ENCODE measurements around the gene C4B.
"Not testable (repeated sequence)": the region's sequence is repeated elsewhere in the genome, so short reads cannot be mapped to it uniquely, and the experiment has no call there.

Gene C4B

DNA sequence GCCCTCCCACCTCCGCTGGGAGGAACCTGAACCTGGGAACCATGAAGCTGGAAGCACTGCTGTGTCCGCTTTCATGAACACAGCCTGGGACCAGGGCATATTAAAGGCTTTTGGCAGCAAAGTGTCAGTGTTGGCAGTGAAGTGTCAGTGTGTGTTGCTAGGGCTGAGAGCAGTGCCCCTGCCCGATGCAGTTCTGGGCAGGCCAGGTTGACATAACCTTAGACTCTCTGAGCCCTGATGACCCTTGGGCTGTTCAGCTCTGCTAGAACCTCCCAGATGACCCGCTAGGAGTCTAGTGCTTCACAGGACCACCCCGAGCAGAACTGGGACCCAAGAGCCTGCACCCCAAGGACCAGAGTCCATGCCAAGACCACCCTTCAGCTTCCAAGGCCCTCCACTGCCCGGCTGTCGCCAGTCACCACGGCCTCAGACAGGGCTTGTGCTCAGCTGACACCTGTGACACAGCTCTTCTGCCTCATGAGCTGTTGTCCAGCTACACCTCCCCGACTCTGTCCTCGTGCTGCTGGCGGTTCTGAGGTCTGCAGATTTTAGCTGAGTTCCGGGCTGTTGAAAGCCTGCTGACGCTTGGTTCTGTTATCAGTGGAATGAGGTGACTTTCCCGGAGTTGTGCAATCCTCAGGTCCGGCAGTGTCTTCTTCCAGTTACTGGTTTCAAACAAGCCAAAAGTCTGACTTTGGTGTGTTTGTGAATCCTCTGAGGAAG, 11.9 kb upstream of the C4B start:
- CTCF ChIA-PET; DNase-seq (ENCODE audit: extremely low spot score); POLR2A ChIA-PET: not testable (repeated sequence)

DNA sequence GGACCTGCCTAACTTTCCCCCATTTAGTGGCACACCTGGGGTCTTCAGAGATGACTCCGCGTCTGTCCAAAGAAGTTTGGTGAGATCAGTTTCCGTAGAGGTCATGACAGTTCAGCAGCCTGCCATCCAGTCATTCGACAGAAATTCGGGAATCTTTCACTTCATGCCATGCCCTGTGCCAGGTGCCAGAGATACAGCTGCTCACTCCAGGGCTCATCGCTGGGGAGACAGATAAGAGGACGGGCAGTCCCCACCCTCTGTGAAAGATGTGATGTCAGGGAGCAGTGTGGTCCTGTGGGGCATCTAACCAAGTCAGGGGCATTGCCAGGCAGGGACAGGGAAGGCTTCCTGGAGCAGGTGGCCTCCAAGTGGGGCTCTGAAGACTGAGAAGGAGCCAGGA, 11.3 kb upstream of the C4B start:
- DNase-seq (ENCODE audit: extremely low spot score); CTCF ChIA-PET; POLR2A ChIA-PET: not testable (repeated sequence)

DNA sequence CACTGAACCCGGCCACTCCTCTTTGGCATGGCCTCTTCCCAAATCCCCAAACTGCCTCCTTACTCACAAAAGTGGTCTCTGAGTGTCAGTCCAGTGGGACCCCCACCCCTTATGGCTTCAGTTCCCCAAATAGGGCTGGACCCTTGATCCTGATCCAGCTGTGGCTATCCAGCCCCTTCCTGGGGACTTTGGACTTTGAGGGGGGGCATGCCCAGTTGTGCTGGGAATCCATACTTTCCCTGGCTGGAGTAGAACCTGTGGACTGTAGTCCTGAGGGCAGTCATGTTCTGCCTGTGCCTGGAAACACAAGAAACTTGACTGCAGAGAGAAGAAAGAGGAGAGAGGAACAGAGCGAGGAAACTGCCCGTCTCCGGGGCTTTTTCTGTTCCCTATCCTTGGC, 10.2 kb upstream of the C4B start:
- POLR2A ChIA-PET; DNase-seq (ENCODE audit: extremely low spot score): not testable (repeated sequence)
- CTCF ChIA-PET, result interaction anchor here (1.1 kb wide), 1 partner anchor 52 kb away, joined by 3 read pairs; no protein-coding TSS in a partner anchor

DNA sequence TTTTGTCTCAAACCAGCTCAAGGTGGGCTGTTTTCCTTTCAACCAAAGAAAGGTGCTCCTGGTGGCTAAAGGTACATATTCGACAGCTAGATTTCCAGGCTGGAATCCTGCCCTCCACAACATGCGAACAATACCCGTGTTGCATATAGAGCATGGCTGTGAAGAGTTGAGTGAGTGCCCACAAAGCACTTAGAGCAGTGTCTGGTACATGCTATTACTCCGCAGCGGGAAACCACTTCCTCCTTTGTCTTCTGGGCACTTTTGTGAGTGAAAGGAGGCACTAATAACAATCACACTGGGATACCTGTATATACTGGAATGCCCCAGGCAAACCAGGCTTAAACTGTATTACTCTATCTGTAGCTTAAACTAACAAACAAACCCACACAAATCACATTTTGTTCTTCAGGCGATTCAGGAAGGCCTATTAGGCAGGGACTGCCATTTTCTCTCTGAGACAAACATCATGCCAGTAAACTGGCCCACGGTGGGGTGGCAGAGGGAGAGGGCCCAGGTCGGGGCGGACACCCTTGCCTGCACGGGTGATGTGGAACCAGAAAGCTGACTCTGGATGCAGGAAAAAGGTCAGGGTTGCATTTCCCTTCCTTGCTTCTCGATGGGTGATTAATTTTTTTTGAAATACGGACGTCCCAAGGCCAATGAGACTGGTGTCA, 9.6 kb upstream of the C4B start:
- CTCF ChIA-PET, result interaction anchor here (1.1 kb wide), 1 partner anchor 52 kb away, joined by 3 read pairs; no protein-coding TSS in a partner anchor
- DNase-seq (ENCODE audit: extremely low spot score); POLR2A ChIA-PET: not testable (repeated sequence)

DNA sequence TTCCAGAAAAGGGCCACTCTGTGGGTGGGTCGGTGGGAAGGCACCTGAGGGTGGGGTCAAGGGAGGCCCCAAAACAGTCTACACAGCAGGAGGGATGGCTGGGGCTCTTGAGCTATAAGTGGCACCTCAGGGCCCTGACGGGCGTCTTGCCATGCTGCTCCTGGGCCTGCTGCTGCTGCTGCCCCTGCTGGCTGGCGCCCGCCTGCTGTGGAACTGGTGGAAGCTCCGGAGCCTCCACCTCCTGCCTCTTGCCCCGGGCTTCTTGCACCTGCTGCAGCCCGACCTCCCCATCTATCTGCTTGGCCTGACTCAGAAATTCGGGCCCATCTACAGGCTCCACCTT, 9.1 kb upstream of the C4B start:
- DNase-seq (ENCODE audit: extremely low spot score); POLR2A ChIA-PET: not testable (repeated sequence)
- CTCF ChIA-PET, result interaction anchor here (1.1 kb wide), 1 partner anchor 53 kb away, joined by 3 read pairs; no protein-coding TSS in a partner anchor

DNA sequence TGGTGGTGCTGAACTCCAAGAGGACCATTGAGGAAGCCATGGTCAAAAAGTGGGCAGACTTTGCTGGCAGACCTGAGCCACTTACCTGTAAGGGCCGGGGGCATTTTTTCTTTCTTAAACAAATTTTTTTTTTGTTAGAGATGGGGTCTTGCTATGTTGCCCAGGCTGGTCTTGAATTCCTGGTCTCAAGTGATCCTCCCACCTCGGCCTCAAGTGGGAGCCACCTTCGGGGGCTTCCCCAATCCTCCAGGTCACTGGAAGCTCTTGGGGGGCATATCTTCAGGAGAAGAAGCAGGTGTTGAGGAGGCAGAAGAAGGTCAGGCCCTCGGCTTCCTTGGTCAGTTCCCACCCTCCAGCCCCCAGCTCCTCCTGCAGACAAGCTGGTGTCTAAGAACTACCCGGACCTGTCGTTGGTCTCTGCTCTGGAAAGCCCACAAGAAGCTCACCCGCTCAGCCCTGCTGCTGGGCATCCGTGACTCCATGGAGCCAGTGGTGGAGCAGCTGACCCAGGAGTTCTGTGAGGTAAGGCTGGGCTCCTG, 8.5 kb upstream of the C4B start:
- POLR2A ChIA-PET; DNase-seq (ENCODE audit: extremely low spot score): not testable (repeated sequence)
- CTCF ChIA-PET, result interaction anchor here (0.6 kb wide), 1 partner anchor 137 kb away, joined by 8 read pairs; no protein-coding TSS in a partner anchor

DNA sequence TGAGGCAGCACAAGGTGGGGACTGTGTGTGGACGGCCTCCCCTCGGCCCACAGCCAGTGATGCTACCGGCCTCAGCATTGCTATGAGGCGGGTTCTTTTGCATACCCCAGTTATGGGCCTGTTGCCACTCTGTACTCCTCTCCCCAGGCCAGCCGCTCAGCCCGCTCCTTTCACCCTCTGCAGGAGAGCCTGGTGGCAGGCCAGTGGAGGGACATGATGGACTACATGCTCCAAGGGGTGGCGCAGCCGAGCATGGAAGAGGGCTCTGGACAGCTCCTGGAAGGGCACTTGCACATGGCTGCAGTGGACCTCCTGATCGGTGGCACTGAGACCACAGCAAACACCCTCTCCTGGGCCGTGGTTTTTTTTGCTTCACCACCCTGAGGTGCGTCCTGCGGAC, 7.5 kb upstream of the C4B start:
- DNase-seq (ENCODE audit: extremely low spot score); POLR2A ChIA-PET: not testable (repeated sequence)
- CTCF ChIA-PET, result interaction anchor here (0.6 kb wide), 1 partner anchor 136 kb away, joined by 8 read pairs; no protein-coding TSS in a partner anchor

DNA sequence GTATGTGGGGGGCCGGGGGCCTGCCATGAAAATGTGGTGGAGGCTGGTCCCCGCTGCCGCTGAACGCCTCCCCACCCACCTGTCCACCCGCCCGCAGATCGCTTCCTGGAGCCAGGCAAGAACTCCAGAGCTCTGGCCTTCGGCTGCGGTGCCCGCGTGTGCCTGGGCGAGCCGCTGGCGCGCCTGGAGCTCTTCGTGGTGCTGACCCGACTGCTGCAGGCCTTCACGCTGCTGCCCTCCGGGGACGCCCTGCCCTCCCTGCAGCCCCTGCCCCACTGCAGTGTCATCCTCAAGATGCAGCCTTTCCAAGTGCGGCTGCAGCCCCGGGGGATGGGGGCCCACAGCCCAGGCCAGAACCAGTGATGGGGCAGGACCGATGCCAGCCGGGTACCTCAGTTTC, 6.6 kb upstream of the C4B start:
- DNase-seq (ENCODE audit: extremely low spot score); CTCF ChIA-PET; POLR2A ChIA-PET: not testable (repeated sequence)

DNA sequence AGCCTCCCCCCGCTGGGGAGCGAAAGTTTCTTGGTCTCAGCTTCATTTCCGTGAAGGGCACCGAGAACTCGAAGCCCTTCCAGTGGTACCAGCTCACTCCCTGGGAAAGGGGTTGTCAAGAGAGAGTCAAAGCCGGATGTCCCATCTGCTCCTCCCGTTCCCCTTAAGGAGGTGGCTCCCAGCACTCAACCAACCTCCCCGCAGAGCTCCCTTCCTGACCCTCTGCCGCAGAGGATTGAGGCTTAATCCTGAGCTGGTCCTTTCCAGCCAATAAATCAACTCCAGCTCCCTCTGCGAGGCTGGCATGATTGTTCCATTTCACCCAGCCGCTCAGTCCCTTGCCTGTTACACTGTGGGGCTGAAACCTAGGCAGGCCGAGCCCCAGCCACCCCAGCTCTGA, 6.0 kb upstream of the C4B start:
- POLR2A ChIA-PET; DNase-seq (ENCODE audit: extremely low spot score); CTCF ChIA-PET: not testable (repeated sequence)

DNA sequence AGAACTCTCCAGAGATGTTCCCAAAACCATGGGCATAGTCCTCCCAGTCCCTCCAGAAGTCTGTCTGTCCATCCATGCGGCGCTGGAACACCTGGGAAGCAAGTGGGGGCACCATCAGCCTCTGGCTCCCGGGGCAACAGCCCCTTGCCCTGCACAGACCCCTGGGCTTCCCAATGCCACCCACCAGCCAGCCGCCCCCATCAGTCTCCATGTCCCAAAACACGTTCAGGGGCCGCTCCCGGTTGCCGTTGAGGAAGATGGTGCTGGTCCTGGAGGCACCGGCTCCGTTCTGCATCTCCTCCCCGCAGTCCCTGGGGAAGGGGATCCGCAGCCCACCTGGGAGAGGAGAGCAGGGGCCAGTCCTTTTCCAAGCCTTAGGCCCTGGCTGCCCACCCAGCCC, 5.1 kb upstream of the C4B start:
- DNase-seq (ENCODE audit: extremely low spot score); POLR2A ChIA-PET; CTCF ChIA-PET: not testable (repeated sequence)

DNA sequence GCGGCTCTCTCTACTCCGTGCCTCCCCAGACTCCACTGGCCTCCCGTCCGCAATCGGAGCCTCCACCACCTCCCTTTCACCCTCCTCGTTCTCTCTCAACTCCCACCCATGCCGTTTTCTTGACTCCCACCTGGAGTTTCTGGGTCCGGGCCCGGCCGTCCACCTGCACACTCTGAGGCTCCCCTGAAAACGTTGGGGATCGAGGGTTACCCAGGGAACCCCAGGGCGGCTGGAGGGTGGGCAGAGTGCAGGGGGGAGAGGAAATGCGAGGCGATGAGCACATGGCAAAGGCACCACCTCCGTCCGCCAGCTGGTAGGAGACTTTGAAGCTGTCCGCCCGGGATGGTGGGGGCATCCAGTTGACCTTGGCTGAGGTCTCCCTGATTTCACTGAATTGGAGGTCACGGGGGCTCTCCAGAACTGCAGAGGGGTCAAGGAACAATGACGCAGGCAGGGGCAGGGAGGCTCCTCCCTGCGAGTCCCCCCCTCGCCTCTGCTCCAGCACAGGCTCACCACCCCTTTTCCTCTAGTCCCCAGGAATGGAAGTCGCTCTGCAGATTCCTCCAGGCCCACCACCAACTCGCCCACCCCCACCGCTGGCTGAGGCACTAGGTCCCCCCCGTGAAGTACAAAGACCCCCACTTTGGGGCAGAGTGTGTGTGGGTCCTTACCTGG, 3.6 kb upstream of the C4B start:
- CTCF ChIA-PET; DNase-seq (ENCODE audit: extremely low spot score); POLR2A ChIA-PET: not testable (repeated sequence)

DNA sequence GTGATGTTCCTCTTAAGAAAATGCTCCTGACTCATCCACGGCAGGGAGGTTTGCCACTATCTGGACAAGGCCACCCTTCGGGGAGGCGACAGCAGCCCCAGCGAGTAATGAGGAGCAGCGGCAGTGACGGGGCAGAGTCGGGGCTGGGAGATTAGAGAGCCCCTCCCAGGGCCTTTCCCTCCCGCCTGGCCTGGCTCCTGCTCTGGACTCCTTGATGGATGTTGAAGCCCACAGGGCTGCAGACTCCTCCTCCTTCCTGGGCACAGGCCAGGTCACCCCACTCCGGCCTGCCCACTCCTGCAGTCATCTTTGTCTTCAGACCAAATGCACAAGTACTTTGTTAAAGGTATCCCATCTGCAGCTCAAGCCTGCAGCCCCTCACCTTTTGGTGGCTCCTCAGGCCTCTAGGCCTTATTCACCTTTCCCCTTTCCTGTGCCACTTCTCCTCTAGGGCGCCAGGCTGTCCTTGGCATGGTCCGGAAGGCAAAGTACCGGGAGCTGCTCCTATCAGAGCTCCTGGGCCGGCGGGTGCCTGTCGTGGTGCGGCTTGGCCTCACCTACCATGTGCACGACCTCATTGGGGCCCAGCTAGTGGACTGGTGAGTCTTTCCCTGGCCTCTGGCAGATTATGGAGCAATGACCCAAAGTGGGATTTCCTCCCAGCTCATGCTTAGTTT, 1.5 kb upstream of the C4B start:
- DNase-seq (ENCODE audit: extremely low spot score); POLR2A ChIA-PET; CTCF ChIA-PET: not testable (repeated sequence)

DNA sequence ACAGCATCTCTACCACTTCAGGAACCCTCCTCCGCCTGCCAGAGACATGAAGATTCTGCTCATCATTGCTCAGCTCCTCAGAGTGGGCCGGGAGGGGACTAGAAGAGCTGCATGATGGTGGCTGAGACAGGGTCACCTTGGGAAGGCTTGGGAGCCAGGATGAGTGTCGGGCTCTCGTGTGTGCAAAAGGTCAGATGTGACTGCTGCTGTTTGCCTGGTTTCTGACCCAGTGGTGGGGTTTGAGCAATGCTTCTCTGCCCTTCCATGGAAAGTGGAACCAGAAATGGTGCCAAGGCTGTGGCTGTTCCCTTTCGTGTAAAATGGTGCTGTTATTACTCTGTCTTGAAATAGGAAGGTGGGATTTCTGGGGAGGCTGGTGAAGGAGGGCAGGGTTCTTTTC, 857 bp upstream of the C4B start:
- DNase-seq (ENCODE audit: extremely low spot score); CTCF ChIA-PET: not testable (repeated sequence)

DNA sequence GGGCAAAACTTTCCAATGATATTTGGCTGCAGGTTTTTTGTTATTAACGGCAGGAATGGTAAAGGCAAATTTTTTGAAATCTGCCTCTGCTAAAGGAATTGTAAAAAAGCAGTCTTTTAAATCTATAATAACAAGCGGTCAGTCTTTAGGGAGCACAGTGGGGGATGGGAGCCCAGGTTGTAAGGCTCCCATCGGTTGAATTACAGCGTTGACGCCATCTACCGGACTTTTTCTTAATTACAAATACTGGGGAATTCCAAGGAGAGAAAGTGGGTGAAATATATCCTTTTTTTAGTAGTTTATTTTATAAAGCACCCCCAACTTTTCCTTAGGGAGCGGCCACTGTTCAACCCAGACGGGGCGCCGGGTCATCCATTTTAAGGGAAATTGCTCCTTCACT, 7.5 kb downstream of the C4B start:
- POLR2A ChIA-PET; DNase-seq (ENCODE audit: extremely low spot score): not testable (repeated sequence)

More for the DNA sequence above, 857 bp upstream of the C4B start:
- POLR2A ChIA-PET, result not testable (repeated sequence)

DNA sequence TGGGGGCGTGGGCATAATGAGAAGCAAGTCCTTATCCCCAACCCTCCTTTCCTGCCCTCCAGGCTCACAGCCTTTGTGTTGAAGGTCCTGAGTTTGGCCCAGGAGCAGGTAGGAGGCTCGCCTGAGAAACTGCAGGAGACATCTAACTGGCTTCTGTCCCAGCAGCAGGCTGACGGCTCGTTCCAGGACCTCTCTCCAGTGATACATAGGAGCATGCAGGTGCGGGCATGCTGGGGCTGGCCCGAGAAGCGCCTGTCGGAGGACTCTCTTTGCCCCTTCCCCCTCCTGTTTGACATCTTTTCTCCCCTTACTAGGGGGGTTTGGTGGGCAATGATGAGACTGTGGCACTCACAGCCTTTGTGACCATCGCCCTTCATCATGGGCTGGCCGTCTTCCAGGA, 14.0 kb downstream of the C4B start:
- DNase-seq (ENCODE audit: extremely low spot score); POLR2A ChIA-PET; CTCF ChIA-PET: not testable (repeated sequence)

More for the DNA sequence above, 7.5 kb downstream of the C4B start:
- CTCF ChIA-PET, result not testable (repeated sequence)

DNA sequence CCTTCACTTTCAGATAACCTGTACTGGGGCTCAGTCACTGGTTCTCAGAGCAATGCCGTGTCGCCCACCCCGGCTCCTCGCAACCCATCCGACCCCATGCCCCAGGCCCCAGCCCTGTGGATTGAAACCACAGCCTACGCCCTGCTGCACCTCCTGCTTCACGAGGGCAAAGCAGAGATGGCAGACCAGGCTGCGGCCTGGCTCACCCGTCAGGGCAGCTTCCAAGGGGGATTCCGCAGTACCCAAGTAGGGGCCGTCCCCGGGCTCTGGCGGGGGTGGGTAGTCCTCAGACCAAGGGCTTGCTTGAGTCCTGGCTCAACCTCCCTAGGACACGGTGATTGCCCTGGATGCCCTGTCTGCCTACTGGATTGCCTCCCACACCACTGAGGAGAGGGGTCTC, 15.0 kb downstream of the C4B start:
- CTCF ChIA-PET; POLR2A ChIA-PET; DNase-seq (ENCODE audit: extremely low spot score): not testable (repeated sequence)

DNA sequence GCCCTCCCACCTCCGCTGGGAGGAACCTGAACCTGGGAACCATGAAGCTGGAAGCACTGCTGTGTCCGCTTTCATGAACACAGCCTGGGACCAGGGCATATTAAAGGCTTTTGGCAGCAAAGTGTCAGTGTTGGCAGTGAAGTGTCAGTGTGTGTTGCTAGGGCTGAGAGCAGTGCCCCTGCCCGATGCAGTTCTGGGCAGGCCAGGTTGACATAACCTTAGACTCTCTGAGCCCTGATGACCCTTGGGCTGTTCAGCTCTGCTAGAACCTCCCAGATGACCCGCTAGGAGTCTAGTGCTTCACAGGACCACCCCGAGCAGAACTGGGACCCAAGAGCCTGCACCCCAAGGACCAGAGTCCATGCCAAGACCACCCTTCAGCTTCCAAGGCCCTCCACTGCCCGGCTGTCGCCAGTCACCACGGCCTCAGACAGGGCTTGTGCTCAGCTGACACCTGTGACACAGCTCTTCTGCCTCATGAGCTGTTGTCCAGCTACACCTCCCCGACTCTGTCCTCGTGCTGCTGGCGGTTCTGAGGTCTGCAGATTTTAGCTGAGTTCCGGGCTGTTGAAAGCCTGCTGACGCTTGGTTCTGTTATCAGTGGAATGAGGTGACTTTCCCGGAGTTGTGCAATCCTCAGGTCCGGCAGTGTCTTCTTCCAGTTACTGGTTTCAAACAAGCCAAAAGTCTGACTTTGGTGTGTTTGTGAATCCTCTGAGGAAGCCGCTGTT, 20.9 kb downstream of the C4B start:
- CTCF ChIA-PET; DNase-seq (ENCODE audit: extremely low spot score); POLR2A ChIA-PET: not testable (repeated sequence)

DNA sequence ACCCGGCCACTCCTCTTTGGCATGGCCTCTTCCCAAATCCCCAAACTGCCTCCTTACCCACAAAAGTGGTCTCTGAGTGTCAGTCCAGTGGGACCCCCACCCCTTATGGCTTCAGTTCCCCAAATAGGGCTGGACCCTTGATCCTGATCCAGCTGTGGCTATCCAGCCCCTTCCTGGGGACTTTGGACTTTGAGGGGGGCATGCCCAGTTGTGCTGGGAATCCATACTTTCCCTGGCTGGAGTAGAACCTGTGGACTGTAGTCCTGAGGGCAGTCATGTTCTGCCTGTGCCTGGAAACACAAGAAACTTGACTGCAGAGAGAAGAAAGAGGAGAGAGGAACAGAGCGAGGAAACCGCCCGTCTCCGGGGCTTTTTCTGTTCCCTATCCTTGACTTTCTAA, 22.5 kb downstream of the C4B start:
- DNase-seq (ENCODE audit: extremely low spot score); CTCF ChIA-PET; POLR2A ChIA-PET: not testable (repeated sequence)
